Renal cortex interstitium (tissue), 11 donors: ENCODE data around the gene CAST. TPM values are rescaled to one million over a fixed set of nuclear protein-coding genes. Genes with fewer than 3 reads are reported as not detected.
"Not testable (repeated sequence)": the region's sequence is repeated elsewhere in the genome, so short reads cannot be mapped to it uniquely, and the experiment has no call there.

Experiments used
- DNase-seq, 11 donors: peaks; one replicate each; pipeline ENCODE4 v3.0.0-alpha.2; 2013; ENCODE audit warnings: low read depth in 9 of 11, low spot score in 4 of 11; ENCODE audit errors: extremely low read depth in 1 of 11
- polyA plus RNA-seq, 3 donors: library from polyadenylated mRNA; unstranded; fragments of 120-200 nt; gene quantifications; one replicate each; pipeline ENCODE4 v1.2.1, GENCODE V29; 2013; ENCODE audit not compliant: insufficient read length in 3 of 3

CAST gene
- polyA plus RNA-seq, 3 donors = 124 to 156 (median 136) TPM

- DNase-seq = no peak
Measured at GRCh38 chr5:96726802-96727201, 64.6 kb downstream of the CAST start.

GRCh38 chr5:96729156-96729555 is 67.0 kb downstream of the CAST start:
- no peak for DNase-seq

- no peak for DNase-seq
Measured at GRCh38 chr5:96730586-96730985, 68.4 kb downstream of the CAST start.

GRCh38 chr5:96733771-96734500 is 71.8 kb downstream of the CAST start:
- DNase-seq = no peak

GRCh38 chr5:96734871-96735325 is 72.7 kb downstream of the CAST start:
- no peak for DNase-seq

- DNase-seq = no peak
Measured at GRCh38 chr5:96736937-96737336, 74.8 kb downstream of the CAST start.

GRCh38 chr5:96741106-96741505 is 78.9 kb downstream of the CAST start:
- DNase-seq = no peak

- DNase-seq = no peak
Measured at GRCh38 chr5:96741891-96742309, 79.7 kb downstream of the CAST start.

GRCh38 chr5:96742538-96742937 is 80.4 kb downstream of the CAST start:
- peak in 7 of 11 donors; percentile 13 to 42 (median 30) for DNase-seq

GRCh38 chr5:96743065-96743768 is 81.0 kb downstream of the CAST start:
- DNase-seq = no peak

- no peak for DNase-seq
Measured at GRCh38 chr5:96743805-96744204, 81.6 kb downstream of the CAST start.

GRCh38 chr5:96744218-96744617 is 82.0 kb downstream of the CAST start:
- DNase-seq = not testable (repeated sequence)

GRCh38 chr5:96745025-96745424 is 82.8 kb downstream of the CAST start:
- no peak for DNase-seq

GRCh38 chr5:96745844-96746531 is 83.8 kb downstream of the CAST start:
- no peak for DNase-seq

- DNase-seq = no peak
Measured at GRCh38 chr5:96747720-96748119, 85.5 kb downstream of the CAST start.

- no peak for DNase-seq
Measured at GRCh38 chr5:96750110-96750822, 88.1 kb downstream of the CAST start.

- DNase-seq = no peak
Measured at GRCh38 chr5:96751203-96752169, 89.3 kb downstream of the CAST start.

- DNase-seq = peak in 10 of 11 donors; percentile 42 to 71 (median 62)
Measured at GRCh38 chr5:96752341-96753016, 90.3 kb downstream of the CAST start.
